SU-DHL-6 (cell line): ENCODE measurements around the gene UBE4B.
"Not testable (repeated sequence)": the region's sequence is repeated elsewhere in the genome, so short reads cannot be mapped to it uniquely, and the experiment has no call there.

Experiments
- CTCF ChIP-seq: fragments of 200-600 bp; sonication (generic); IDR thresholded peaks from one replicate; pipeline ENCODE4 v1.5.1; 2017; ENCODE audit warnings: antibody characterized with exemption, mild to moderate bottlenecking, low read length, moderate library complexity; ENCODE audit not compliant: insufficient read depth, poor library complexity, severe bottlenecking
- EZH2phosphoT487 ChIP-seq: fragments of 200-600 bp; sonication (generic), shearing (Covaris generic); conservative IDR thresholded peaks from 2 replicates; pipeline ENCODE4 v1.6.1; 2018; ENCODE audit warnings: mild to moderate bottlenecking, antibody characterized with exemption, low read length, moderate library complexity, mixed read lengths

- TF ChIP-seq CTCF, EZH2phosphoT487: not testable (repeated sequence)
Observed at GRCh38 chr1:10220657-10221056, 187.9 kb downstream of the UBE4B start.
